GM12878 (cell line): ENCODE results near the gene CPSF3. TPM values are rescaled to one million over a fixed set of nuclear protein-coding genes. Genes with fewer than 3 reads are reported as not detected.

Experiments used
- BHLHE40 ChIP-seq, 2 experiments: fragments of 450-650 bp in 1 of 2; IDR thresholded peaks; 2 replicates each; pipeline ENCODE4 v1.6.1; 2011 to 2017; ENCODE audit warnings: low read depth in 2 of 2, borderline replicate concordance in 1 of 2, improper control_type of control experiment in 1 of 2, low read length in 1 of 2, mild to moderate bottlenecking in 1 of 2
- CEBPZ ChIP-seq: fragments of 150-350 bp; IDR thresholded peaks from 2 replicates; pipeline ENCODE4 v1.6.1; 2016; ENCODE audit warnings: low read depth, low read length
- CHD1 ChIP-seq: IDR thresholded peaks from 2 replicates; pipeline ENCODE4 v1.6.1; 2012; ENCODE audit warnings: low read depth, low read length, improper control_type of control experiment
- GABPA ChIP-seq: IDR thresholded peaks from 2 replicates; pipeline ENCODE4 v1.6.1; 2014; ENCODE audit warnings: antibody characterized with exemption, low read depth, mild to moderate bottlenecking, inconsistent platforms
- HDGF ChIP-seq: fragments of 450-650 bp; IDR thresholded peaks from 2 replicates; pipeline ENCODE4 v1.6.1; 2016; ENCODE audit warnings: antibody characterized with exemption
- KAT2A ChIP-seq: conservative IDR thresholded peaks from 2 replicates; pipeline ENCODE4 v1.6.1; 2011; ENCODE audit warnings: low read depth, low read length; ENCODE audit not compliant: control insufficient read depth
- KLF5 ChIP-seq: fragments of 450-650 bp; IDR thresholded peaks from 2 replicates; pipeline ENCODE4 v1.6.1; 2014; ENCODE audit warnings: mild to moderate bottlenecking; ENCODE audit not compliant: partially characterized antibody
- LARP7 ChIP-seq: fragments of 450-650 bp; IDR thresholded peaks from 2 replicates; pipeline ENCODE4 v1.6.1; 2017; ENCODE audit warnings: mild to moderate bottlenecking
- MEF2B ChIP-seq: fragments of 450-650 bp; IDR thresholded peaks from 2 replicates; pipeline ENCODE4 v1.6.1; 2018; ENCODE audit warnings: mild to moderate bottlenecking, moderate library complexity; ENCODE audit not compliant: partially characterized antibody, poor library complexity, severe bottlenecking
- MTA2 ChIP-seq: fragments of 450-650 bp; IDR thresholded peaks from 2 replicates; pipeline ENCODE4 v1.6.1; 2016; ENCODE audit warnings: low read depth, mild to moderate bottlenecking, moderate library complexity
- MXI1 ChIP-seq: fragments of 150-350 bp; IDR thresholded peaks from 2 replicates; pipeline ENCODE4 v1.6.1; 2011; ENCODE audit warnings: low read depth, mild to moderate bottlenecking, inconsistent platforms, low read length, improper control_type of control experiment
- REST ChIP-seq: IDR thresholded peaks from 2 replicates; pipeline ENCODE4 v1.6.1; 2012; ENCODE audit warnings: mild to moderate bottlenecking, low read depth, low read length
- RFX5 ChIP-seq: IDR thresholded peaks from 2 replicates; pipeline ENCODE4 v1.6.1; 2011; ENCODE audit warnings: low read depth, low read length, improper control_type of control experiment
- SIX5 ChIP-seq: IDR thresholded peaks from 2 replicates; pipeline ENCODE4 v1.6.1; 2011; ENCODE audit warnings: mild to moderate bottlenecking, low read depth, low read length, moderate library complexity; ENCODE audit not compliant: severe bottlenecking
- SMARCA5 ChIP-seq: fragments of 450-650 bp; IDR thresholded peaks from 2 replicates; pipeline ENCODE4 v1.6.1; 2017; ENCODE audit warnings: mild to moderate bottlenecking
- STAT1 ChIP-seq: fragments of 450-650 bp; conservative IDR thresholded peaks from 2 replicates; pipeline ENCODE4 v1.6.1; 2014; ENCODE audit warnings: antibody characterized with exemption, mild to moderate bottlenecking
- TBL1XR1 ChIP-seq: IDR thresholded peaks from 2 replicates; pipeline ENCODE4 v1.6.1; 2012; ENCODE audit warnings: low read depth, low read length, improper control_type of control experiment
- TCF3 ChIP-seq: IDR thresholded peaks from 2 replicates; pipeline ENCODE4 v1.6.1; 2012; ENCODE audit warnings: low read depth, mild to moderate bottlenecking, low read length, borderline replicate concordance; ENCODE audit not compliant: insufficient read depth
- ZNF24 ChIP-seq: fragments of 450-650 bp; IDR thresholded peaks from 2 replicates; pipeline ENCODE4 v1.6.1; 2017; ENCODE audit warnings: antibody characterized with exemption, mild to moderate bottlenecking
- polyA plus RNA-seq, 11 experiments: library from polyadenylated mRNA; depleted of rRNA in 4 of 11; unstranded in 6 of 11; stranded (reverse) in 5 of 11; fragments of >200 nt; fragmentation: Nextera tagmentation in 4 of 11; fragmentation: Illumina TruSeq in 1 of 11; extraction: Ambion mirVana in 4 of 11; extraction: Trizol in 1 of 11; gene quantifications; 1 replicate in 1 of 11; 2 replicates in 10 of 11; pipeline versions ENCODE4 v1.2.1 to v1.2.3, GENCODE V29; 2011 to 2016; ENCODE audit warnings: inconsistent platforms in 2 of 11, missing spikeins in 2 of 11, low read depth in 1 of 11
- total RNA-seq, 4 experiments: library from RNA; depleted of rRNA in 3 of 4; stranded (reverse); fragments of >200 nt in 3 of 4; fragmentation: Illumina TruSeq in 1 of 4; extraction: Trizol in 1 of 4; gene quantifications; 2 replicates each; pipeline versions ENCODE4 v1.2.1 to v1.2.3, GENCODE V29; 2013 to 2021
- TF ChIP-seq, protein P1 (sequence below), 3 experiments: IDR thresholded peaks in 2 of 3; conservative IDR thresholded peaks in 1 of 3; 2 replicates each; pipeline ENCODE4 v1.5.1; 2011; ENCODE audit warnings: low read depth in 3 of 3, low read length in 3 of 3, mild to moderate bottlenecking in 3 of 3, control low read depth in 2 of 3, moderate library complexity in 2 of 3, inconsistent platforms in 1 of 3, mixed read lengths in 1 of 3; ENCODE audit not compliant: control insufficient read depth in 2 of 3, insufficient read depth in 1 of 3; ENCODE audit errors: extremely low read depth in 1 of 3
- TF ChIP-seq, protein P2 (sequence below): IDR thresholded peaks from 2 replicates; pipeline ENCODE4 v1.6.1; 2012; ENCODE audit warnings: low read depth, low read length, improper control_type of control experiment

CPSF3 gene
- total and polyA plus RNA-seq, 10 of the 15 experiments (the other 5 are each of a cell fraction or from before 2014, with no cell fraction given), result 34.5 to 108 (median 76.1) TPM

GRCh38 chr2:9473985-9474360, 50.5 kb downstream of the CPSF3 start (continued):
- TF ChIP-seq, protein P1, sequence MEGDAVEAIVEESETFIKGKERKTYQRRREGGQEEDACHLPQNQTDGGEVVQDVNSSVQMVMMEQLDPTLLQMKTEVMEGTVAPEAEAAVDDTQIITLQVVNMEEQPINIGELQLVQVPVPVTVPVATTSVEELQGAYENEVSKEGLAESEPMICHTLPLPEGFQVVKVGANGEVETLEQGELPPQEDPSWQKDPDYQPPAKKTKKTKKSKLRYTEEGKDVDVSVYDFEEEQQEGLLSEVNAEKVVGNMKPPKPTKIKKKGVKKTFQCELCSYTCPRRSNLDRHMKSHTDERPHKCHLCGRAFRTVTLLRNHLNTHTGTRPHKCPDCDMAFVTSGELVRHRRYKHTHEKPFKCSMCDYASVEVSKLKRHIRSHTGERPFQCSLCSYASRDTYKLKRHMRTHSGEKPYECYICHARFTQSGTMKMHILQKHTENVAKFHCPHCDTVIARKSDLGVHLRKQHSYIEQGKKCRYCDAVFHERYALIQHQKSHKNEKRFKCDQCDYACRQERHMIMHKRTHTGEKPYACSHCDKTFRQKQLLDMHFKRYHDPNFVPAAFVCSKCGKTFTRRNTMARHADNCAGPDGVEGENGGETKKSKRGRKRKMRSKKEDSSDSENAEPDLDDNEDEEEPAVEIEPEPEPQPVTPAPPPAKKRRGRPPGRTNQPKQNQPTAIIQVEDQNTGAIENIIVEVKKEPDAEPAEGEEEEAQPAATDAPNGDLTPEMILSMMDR (IDR thresholded peaks at IDR 0.05 in 2 of 3, conservative IDR thresholded peaks at IDR 0.05 in 1 of 3; ENCODE audit: control insufficient read depth in 2 of 3, extremely low read depth in 1 of 3, insufficient read depth in 1 of 3, low read depth in 3 of 3, low read length in 3 of 3), result no peak
- TF ChIP-seq ZNF24 (no peak), REST (no peak), MXI1 (peak; percentile 68), CHD1 (no peak), KAT2A (no peak), MTA2 (no peak), TCF3 (no peak), RFX5 (no peak), CEBPZ (no peak), GABPA (no peak), LARP7 (no peak), STAT1 (no peak), TBL1XR1 (no peak), KLF5 (peak; percentile 18), BHLHE40 (IDR thresholded peaks at IDR 0.05; ENCODE audit: borderline replicate concordance in 1 of 2, low read depth in 2 of 2, low read length in 1 of 2) (no peak), HDGF (peak; percentile 53; the same call in 1 of the 2 replicates), SIX5 (no peak), MEF2B (peak; percentile 49), SMARCA5 (no peak)
- TF ChIP-seq, protein P2, sequence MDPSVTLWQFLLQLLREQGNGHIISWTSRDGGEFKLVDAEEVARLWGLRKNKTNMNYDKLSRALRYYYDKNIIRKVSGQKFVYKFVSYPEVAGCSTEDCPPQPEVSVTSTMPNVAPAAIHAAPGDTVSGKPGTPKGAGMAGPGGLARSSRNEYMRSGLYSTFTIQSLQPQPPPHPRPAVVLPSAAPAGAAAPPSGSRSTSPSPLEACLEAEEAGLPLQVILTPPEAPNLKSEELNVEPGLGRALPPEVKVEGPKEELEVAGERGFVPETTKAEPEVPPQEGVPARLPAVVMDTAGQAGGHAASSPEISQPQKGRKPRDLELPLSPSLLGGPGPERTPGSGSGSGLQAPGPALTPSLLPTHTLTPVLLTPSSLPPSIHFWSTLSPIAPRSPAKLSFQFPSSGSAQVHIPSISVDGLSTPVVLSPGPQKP, result no peak
